ENCODE measurements around the gene CD7. TPM values are rescaled to one million over a fixed set of nuclear protein-coding genes. Genes with fewer than 3 reads are reported as not detected.

Gene CD7
- total RNA-seq, 4 donors from 2014 or later: 0.29 to 4.4 (median 1.6) TPM

- Histone ChIP-seq H3K36me3 (no peaks in the 10 kb centered on the region), H3K4me1 (peaks cover 81% of the 10 kb centered on the region), H3K27ac (peak overlapping the region; percentile 59), H3K4me3 (peak overlapping the region; percentile 62), H3K27me3 (peaks cover 7% of the 10 kb centered on the region), H3K9me3 (no peaks in the 10 kb centered on the region)
- no peak for DNase-seq (ENCODE audit: low spot score in 2 of 2)
- TF ChIP-seq EP300 (IDR thresholded peaks at IDR 0.05): no peak
- TF ChIP-seq POLR2A (IDR thresholded peaks at IDR 0.05): no peak
- TF ChIP-seq CTCF (IDR thresholded peaks at IDR 0.05): no peak
- TF ChIP-seq POLR2AphosphoS5 (IDR thresholded peaks at IDR 0.05): no peak
- 7% methylated on average over 15 of the region's 16 CpGs for WGBS
These were observed 17.4 kb upstream of the CD7 start for GRCh38 chr17:82334622-82335394.

- Histone ChIP-seq H3K36me3 (no peaks in the 10 kb centered on the region), H3K27ac (peak overlapping the region; percentile 59), H3K4me3 (peak overlapping the region; percentile 62), H3K27me3 (peaks cover 7% of the 10 kb centered on the region), H3K9me3 (no peaks in the 10 kb centered on the region), H3K4me1 (peaks cover 75% of the 10 kb centered on the region)
- TF ChIP-seq POLR2A (IDR thresholded peaks at IDR 0.05) (no peak), EP300 (IDR thresholded peaks at IDR 0.05) (no peak), POLR2AphosphoS5 (IDR thresholded peaks at IDR 0.05) (no peak), CTCF (IDR thresholded peaks at IDR 0.05) (no peak)
- 24% methylated on average over 4 of the region's 25 CpGs for WGBS
- no peak for DNase-seq (ENCODE audit: low spot score in 2 of 2)
These were observed 16.8 kb upstream of the CD7 start for GRCh38 chr17:82334204-82334621.

GRCh38 chr17:82333279-82334171 is 16.1 kb upstream of the CD7 start, which contains the start of gene SECTM1:
TSS of gene SECTM1 (minus strand) at chr17:82333766. CDS start at chr17:82327240, 6,526 bp downstream.
- peak within 1 kb of the TSS; percentile 59 for H3K27ac ChIP-seq
- H3K9me3 ChIP-seq: no peaks in the 10 kb centered on the region
- WGBS: 0% methylated on average over 6 of the region's 90 CpGs
- peaks cover 7% of the 10 kb centered on the region for H3K27me3 ChIP-seq
- TF ChIP-seq POLR2AphosphoS5 (IDR thresholded peaks at IDR 0.05): peak in 1 of 3 donors; percentile 49
- TF ChIP-seq CTCF (IDR thresholded peaks at IDR 0.05): no peak
- peak in 1 of 2 donors; percentile 91 for DNase-seq (ENCODE audit: low spot score in 2 of 2)
- peak within 1 kb of the TSS; percentile 62 for H3K4me3 ChIP-seq
- H3K4me1 ChIP-seq: peaks cover 69% of the 10 kb centered on the region
- H3K36me3 ChIP-seq: no peaks in the 10 kb centered on the region

- WGBS: 0% methylated on average over 13 of the region's 32 CpGs
- Histone ChIP-seq H3K4me1 (peaks cover 72% of the 10 kb centered on the region), H3K4me3 (peak overlapping the region; percentile 62), H3K27me3 (peaks cover 7% of the 10 kb centered on the region), H3K27ac (peak overlapping the region; percentile 59), H3K36me3 (no peaks in the 10 kb centered on the region), H3K9me3 (no peaks in the 10 kb centered on the region)
- no peak for DNase-seq (ENCODE audit: low spot score in 2 of 2)
- TF ChIP-seq EP300 (IDR thresholded peaks at IDR 0.05) (no peak), POLR2AphosphoS5 (IDR thresholded peaks at IDR 0.05) (peak in 1 of 3 donors; percentile 34)
These were observed 15.4 kb upstream of the CD7 start for GRCh38 chr17:82332669-82333278.

GRCh38 chr17:82331345-82331939 is 14.0 kb upstream of the CD7 start:
- DNase-seq (ENCODE audit: low spot score in 2 of 2): no peak
- no peaks in the 10 kb centered on the region for H3K9me3 ChIP-seq
- no peaks in the 10 kb centered on the region for H3K36me3 ChIP-seq
- peaks cover 69% of the 10 kb centered on the region for H3K4me1 ChIP-seq
- H3K27me3 ChIP-seq: no peaks in the 10 kb centered on the region
- WGBS: 76% methylated on average over 22 of the region's 25 CpGs
- no peak overlapping the region for H3K27ac ChIP-seq
- H3K4me3 ChIP-seq: no peak overlapping the region
- TF ChIP-seq EP300 (IDR thresholded peaks at IDR 0.05) (no peak), POLR2A (IDR thresholded peaks at IDR 0.05) (no peak), POLR2AphosphoS5 (IDR thresholded peaks at IDR 0.05) (no peak), CTCF (IDR thresholded peaks at IDR 0.05) (no peak)
